VCaP (cell line): ENCODE data around the gene ANKRD66.
A peak's percentile ranks its signal among the peaks of the same experiment; 100 is the strongest.
"Not testable (repeated sequence)": the region's sequence is repeated elsewhere in the genome, so short reads cannot be mapped to it uniquely, and the experiment has no call there.

Experiments used
- H3K27ac ChIP-seq: fragments of 450-650 bp; 2 replicates; pipeline ENCODE4 v1.5.1; 2017
- TF ChIP-seq, protein P1 (sequence below): fragments of 450-650 bp; conservative IDR thresholded peaks from 2 replicates; pipeline ENCODE4 v1.5.1; 2017; ENCODE audit warnings: mild to moderate bottlenecking, moderate library complexity

The ANKRD66 gene

DNA sequence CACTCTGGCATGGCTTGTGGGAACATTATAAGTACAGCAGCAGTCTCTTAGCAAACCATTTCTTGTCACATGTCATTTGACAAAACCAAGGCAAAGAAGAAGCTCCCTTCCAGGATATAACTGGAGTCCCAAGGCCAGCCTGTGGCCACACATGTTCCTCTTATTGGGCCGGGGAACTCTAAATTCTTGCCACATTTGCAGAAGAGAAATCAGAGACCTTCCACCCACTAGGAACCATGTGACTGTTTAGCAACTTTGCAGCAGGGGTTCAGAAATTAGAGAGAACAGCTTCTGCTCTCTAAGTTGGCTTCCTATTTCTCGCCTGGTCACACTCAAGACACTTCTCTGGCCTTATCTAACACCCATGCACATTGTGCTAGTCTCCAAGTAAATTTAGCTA, 26.0 kb downstream of the ANKRD66 start:
- TF ChIP-seq, protein P1, sequence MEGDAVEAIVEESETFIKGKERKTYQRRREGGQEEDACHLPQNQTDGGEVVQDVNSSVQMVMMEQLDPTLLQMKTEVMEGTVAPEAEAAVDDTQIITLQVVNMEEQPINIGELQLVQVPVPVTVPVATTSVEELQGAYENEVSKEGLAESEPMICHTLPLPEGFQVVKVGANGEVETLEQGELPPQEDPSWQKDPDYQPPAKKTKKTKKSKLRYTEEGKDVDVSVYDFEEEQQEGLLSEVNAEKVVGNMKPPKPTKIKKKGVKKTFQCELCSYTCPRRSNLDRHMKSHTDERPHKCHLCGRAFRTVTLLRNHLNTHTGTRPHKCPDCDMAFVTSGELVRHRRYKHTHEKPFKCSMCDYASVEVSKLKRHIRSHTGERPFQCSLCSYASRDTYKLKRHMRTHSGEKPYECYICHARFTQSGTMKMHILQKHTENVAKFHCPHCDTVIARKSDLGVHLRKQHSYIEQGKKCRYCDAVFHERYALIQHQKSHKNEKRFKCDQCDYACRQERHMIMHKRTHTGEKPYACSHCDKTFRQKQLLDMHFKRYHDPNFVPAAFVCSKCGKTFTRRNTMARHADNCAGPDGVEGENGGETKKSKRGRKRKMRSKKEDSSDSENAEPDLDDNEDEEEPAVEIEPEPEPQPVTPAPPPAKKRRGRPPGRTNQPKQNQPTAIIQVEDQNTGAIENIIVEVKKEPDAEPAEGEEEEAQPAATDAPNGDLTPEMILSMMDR: no peak
- H3K27ac ChIP-seq: no peak overlapping the region

GRCh38 chr6:46773201-46773855, 26.6 kb downstream of the ANKRD66 start:
- no peak overlapping the region for H3K27ac ChIP-seq
- TF ChIP-seq, protein P1: no peak

DNA sequence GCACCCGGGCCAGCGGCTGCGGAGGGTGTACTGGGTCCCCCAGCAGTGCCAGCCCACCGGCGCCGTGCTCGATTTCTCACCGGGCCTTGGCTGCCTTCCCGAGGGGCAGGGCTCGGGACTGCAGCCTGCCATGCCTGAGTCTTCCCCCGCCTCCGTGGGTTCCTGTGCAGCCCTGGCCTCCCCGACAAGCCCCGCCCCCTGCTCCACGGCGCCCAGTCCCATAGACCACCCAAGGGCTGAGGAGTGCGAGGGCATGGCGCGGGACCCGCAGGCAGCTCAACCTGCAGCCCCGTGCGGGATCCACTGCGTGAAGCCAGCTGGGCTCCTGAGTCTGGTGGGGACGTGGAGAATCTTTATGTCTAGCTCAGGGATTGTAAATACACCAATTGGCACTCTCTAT, 28.0 kb downstream of the ANKRD66 start:
- not testable (repeated sequence) for H3K27ac ChIP-seq

DNA sequence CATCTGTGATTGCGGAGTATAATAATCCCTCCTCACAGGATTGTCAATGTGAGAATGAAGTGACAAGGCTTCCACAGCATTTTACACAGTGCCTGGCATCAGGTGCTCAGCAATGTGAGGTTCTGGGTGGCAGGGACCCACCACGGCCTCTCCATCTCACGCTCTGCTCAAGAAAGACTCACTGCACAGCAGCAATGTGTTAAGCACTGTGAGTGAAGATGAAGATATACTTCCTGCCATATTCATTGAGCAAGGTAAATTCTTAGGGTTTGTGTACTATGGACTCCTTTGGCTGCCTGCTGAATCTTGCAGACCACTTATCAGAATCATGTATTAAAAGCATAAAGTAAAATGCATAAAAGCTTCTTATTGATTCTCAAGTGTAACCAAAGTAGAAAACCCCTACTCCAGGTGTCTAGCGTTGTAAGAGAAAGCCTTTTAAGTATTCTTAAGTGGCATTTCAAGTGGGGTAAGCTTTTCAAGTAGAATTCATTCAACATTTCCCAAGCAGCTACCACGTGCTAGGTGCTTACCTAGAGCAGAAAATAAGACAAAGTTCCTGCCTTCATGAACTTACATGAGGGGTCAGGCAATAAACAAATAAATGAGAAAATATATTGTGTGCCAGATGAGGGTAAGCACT, 29.5 kb downstream of the ANKRD66 start:
- TF ChIP-seq, protein P1: no peak
- H3K27ac ChIP-seq: no peak overlapping the region

DNA sequence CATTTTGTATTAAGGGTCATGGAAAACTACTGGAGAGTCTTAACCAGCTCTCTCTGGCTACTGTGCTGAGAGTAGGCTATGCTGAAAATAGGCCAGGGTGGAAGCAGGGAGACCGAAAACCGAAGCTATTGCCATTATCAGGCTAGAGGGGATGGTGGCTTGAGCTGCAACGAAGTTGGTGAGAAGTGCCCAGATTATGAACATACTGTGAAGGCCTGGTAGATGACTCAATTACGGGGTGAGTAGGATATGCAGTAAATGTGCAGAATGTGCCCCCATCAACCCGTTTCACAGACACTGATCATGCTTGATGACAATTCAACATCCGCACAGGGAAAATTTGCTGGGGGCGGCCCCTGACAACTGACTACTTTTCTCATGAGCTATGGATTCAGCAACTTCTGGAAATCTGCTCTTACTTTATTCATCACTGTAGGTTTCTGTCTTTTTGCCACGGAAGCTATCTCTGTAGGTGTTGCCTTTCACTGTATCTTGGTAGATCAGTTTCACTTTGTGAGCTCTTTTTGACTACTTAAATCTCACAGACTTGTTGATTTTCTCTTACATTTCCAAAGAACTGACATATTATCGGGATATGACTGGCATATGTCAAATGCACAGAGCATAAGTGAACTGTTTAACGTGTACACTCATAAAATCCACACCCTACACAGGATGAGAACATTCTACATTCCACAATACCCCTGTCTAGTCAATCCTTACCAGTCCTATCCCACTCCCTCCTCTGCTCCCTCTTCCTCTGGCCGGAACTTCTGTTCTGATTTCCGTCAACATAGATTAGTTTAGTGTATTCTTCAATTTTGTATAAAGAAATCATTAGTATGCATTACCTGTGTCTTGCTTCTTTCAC, 31.0 kb downstream of the ANKRD66 start:
- TF ChIP-seq, protein P1: no peak
- no peak overlapping the region for H3K27ac ChIP-seq

DNA sequence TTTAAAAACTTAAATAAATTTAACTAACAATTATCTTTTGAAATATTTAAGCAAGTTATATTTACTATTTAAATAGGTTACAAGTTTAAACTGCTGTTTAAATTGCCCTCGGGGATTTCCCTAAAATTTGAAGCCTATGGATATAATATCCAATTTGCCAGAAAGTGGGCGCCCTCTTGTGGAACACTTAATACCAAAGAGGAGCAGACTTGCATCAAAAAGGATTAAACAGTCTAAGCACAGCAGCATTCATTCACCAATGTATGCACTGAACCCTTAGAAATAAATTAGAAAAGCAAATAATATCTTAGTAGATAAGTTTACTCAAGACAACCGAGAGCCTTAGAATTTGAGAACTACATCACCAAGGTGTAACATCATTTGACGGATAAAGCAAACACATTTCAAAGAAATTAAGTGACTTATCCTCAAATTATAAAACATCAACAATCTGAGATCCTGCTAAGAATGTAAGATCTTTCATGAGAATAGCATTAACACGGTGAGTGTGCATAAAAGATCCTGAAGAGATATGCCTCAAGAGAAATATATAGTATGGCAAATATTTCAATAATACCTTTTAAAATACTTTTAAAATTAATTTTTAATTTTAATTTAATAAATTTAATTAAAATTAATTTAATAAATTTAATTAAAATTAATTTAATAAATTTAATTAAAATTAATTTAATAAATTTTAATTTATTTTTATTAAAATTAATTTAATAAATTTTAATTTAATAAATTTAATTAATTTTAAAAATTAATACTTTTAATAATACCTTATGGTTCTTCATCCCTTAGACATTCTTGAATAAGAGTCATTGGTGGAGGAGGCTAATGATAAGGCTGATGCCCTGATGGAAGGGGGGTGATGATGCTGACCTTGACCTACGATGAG, 35.0 kb downstream of the ANKRD66 start:
- TF ChIP-seq, protein P1: peak; percentile 79
- no peak overlapping the region for H3K27ac ChIP-seq

GRCh38 chr6:46784535-46784934, 37.8 kb downstream of the ANKRD66 start:
- H3K27ac ChIP-seq: no peak overlapping the region
- TF ChIP-seq, protein P1: no peak
